ENCODE results near the gene MGA.

DNA sequence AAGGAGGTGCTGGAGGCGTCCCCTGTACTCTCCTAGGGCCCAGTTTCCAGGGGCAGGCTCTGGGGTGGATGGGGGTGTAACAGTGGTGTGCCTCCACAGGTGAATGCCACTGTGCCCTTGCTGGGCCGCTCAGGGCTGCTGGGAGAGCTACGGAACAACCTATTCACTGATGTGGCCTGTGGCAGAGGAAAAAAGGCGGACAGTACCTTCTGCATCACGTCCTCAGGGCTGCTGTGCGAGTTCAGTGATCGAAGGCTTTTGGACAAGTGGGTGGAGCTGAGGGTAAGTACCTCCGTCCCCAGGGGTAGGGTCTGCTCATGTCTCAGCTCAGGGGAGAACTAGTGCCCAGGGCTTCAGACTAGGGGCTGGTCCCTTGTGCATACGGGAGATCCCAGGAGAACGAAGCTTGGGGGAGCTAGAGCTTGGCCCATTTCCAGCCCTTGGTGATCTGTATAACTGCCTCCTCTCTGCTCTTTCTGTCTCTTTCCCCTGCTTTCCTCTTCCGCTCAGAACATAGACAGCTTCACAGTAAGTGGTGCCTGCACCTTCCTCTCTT, 152.7 kb downstream of the MGA start:
- TF ChIP-seq, protein P1, sequence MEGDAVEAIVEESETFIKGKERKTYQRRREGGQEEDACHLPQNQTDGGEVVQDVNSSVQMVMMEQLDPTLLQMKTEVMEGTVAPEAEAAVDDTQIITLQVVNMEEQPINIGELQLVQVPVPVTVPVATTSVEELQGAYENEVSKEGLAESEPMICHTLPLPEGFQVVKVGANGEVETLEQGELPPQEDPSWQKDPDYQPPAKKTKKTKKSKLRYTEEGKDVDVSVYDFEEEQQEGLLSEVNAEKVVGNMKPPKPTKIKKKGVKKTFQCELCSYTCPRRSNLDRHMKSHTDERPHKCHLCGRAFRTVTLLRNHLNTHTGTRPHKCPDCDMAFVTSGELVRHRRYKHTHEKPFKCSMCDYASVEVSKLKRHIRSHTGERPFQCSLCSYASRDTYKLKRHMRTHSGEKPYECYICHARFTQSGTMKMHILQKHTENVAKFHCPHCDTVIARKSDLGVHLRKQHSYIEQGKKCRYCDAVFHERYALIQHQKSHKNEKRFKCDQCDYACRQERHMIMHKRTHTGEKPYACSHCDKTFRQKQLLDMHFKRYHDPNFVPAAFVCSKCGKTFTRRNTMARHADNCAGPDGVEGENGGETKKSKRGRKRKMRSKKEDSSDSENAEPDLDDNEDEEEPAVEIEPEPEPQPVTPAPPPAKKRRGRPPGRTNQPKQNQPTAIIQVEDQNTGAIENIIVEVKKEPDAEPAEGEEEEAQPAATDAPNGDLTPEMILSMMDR (IDR thresholded peaks at IDR 0.05): no peak
- TF ChIP-seq POLR2A (IDR thresholded peaks at IDR 0.05; ENCODE audit: low read length) (no peak), ZSCAN20 (CRISPR knock-in tag; IDR thresholded peaks at IDR 0.05) (no peak), BHLHE40 (IDR thresholded peaks at IDR 0.05; ENCODE audit: low read depth, low read length) (no peak), ESRRA (IDR thresholded peaks at IDR 0.05; ENCODE audit: borderline replicate concordance, low read length) (no peak), RFX5 (IDR thresholded peaks at IDR 0.05) (no peak), RAD21 (conservative IDR thresholded peaks at IDR 0.05 in 1 of 2, IDR thresholded peaks at IDR 0.05 in 1 of 2) (no peak), CHD2 (IDR thresholded peaks at IDR 0.05; ENCODE audit: low read length, partially characterized antibody) (no peak), HOXA7 (CRISPR knock-in tag; IDR thresholded peaks at IDR 0.05) (no peak), SMC3 (IDR thresholded peaks at IDR 0.05) (no peak), CHD4 (IDR thresholded peaks at IDR 0.05; ENCODE audit: borderline replicate concordance) (no peak)
